H9 (cell line): ENCODE measurements around the gene SERINC3. TPM values are rescaled to one million over a fixed set of nuclear protein-coding genes. Genes with fewer than 3 reads are reported as not detected.

Source experiments
- DNase-seq: peaks from one replicate; pipeline ENCODE4 v3.0.0-alpha.2; 2017
- H2AFZ ChIP-seq: one replicate; pipeline ENCODE4 v1.6.1; 2013; ENCODE audit warnings: mild to moderate bottlenecking, low read length, control low read depth, moderate library complexity
- H2AK5ac ChIP-seq: 2 replicates; pipeline ENCODE4 v1.6.1; 2013; ENCODE audit warnings: low read length, control low read depth, mixed read lengths; ENCODE audit not compliant: insufficient read length
- H2BK120ac ChIP-seq: one replicate; pipeline ENCODE4 v1.6.1; 2013; ENCODE audit warnings: low read depth, mild to moderate bottlenecking, low read length, control low read depth, inconsistent platforms; ENCODE audit not compliant: poor library complexity, severe bottlenecking
- H2BK12ac ChIP-seq: 2 replicates; pipeline ENCODE4 v1.6.1; 2013; ENCODE audit warnings: low read length, control low read depth, mixed read lengths, low read depth; ENCODE audit not compliant: insufficient read length
- H2BK15ac ChIP-seq: 2 replicates; pipeline ENCODE4 v1.6.1; 2013; ENCODE audit warnings: low read depth, low read length, control low read depth
- H2BK20ac ChIP-seq: one replicate; pipeline ENCODE4 v1.6.1; 2013; ENCODE audit warnings: low read depth, mild to moderate bottlenecking, low read length, control low read depth, inconsistent platforms; ENCODE audit not compliant: poor library complexity, severe bottlenecking
- H2BK5ac ChIP-seq: 2 replicates; pipeline ENCODE4 v1.6.1; 2013; ENCODE audit warnings: low read length, control low read depth, mixed read lengths; ENCODE audit not compliant: insufficient read length
- H3K14ac ChIP-seq: 2 replicates; pipeline ENCODE4 v1.6.1; 2013; ENCODE audit warnings: low read length, control low read depth; ENCODE audit not compliant: insufficient read depth
- H3K18ac ChIP-seq: 2 replicates; pipeline ENCODE4 v1.6.1; 2013; ENCODE audit warnings: low read depth, mild to moderate bottlenecking, mixed read lengths, low read length, control low read depth; ENCODE audit not compliant: insufficient read length
- H3K23ac ChIP-seq: 2 replicates; pipeline ENCODE4 v1.6.1; 2013; ENCODE audit warnings: low read length, control low read depth, mixed read lengths, low read depth; ENCODE audit not compliant: insufficient read length
- H3K23me2 ChIP-seq: 2 replicates; pipeline ENCODE4 v1.6.1; 2013; ENCODE audit warnings: low read depth, mild to moderate bottlenecking, mixed read lengths, low read length, control low read depth; ENCODE audit not compliant: insufficient read length, poor library complexity, severe bottlenecking
- H3K27ac ChIP-seq: 2 replicates; pipeline ENCODE4 v1.5.1; 2013; ENCODE audit warnings: low read length, control low read depth, mixed read lengths, low read depth; ENCODE audit not compliant: insufficient read length
- H3K27me3 ChIP-seq: 2 replicates; pipeline ENCODE4 v1.6.1; 2013; ENCODE audit warnings: low read length, control low read depth, inconsistent platforms; ENCODE audit not compliant: insufficient read depth
- H3K4ac ChIP-seq: 2 replicates; pipeline ENCODE4 v1.6.1; 2013; ENCODE audit warnings: low read depth, mild to moderate bottlenecking, control low read depth, inconsistent platforms, low read length, moderate library complexity
- H3K4me1 ChIP-seq: 2 replicates; pipeline ENCODE4 v1.6.1; 2013; ENCODE audit warnings: low read length, control low read depth, inconsistent platforms; ENCODE audit not compliant: insufficient read depth
- H3K4me2 ChIP-seq: 2 replicates; pipeline ENCODE4 v1.6.1; 2013; ENCODE audit warnings: low read length, control low read depth, mixed read lengths; ENCODE audit not compliant: insufficient read length, insufficient read depth
- H3K56ac ChIP-seq: 2 replicates; pipeline ENCODE4 v1.6.1; 2013; ENCODE audit warnings: low read depth, mild to moderate bottlenecking, mixed read lengths, low read length, control low read depth; ENCODE audit not compliant: insufficient read length
- H3K79me1 ChIP-seq: 2 replicates; pipeline ENCODE4 v1.6.1; 2013; ENCODE audit warnings: low read depth, mild to moderate bottlenecking, moderate library complexity, low read length, control low read depth, inconsistent platforms; ENCODE audit not compliant: insufficient read depth, poor library complexity, severe bottlenecking
- H3K79me2 ChIP-seq: 2 replicates; pipeline ENCODE4 v1.6.1; 2013; ENCODE audit warnings: low read length, control low read depth, inconsistent platforms; ENCODE audit not compliant: insufficient read depth
- H3K9ac ChIP-seq: 2 replicates; pipeline ENCODE4 v1.6.1; 2013; ENCODE audit warnings: low read length, control low read depth, mixed read lengths; ENCODE audit not compliant: insufficient read length; ENCODE audit errors: extremely low read depth
- H3K9me3 ChIP-seq: one replicate; pipeline ENCODE4 v1.6.1; 2013; ENCODE audit warnings: low read depth, low read length, inconsistent platforms; ENCODE audit not compliant: control insufficient read depth
- H3T11ph ChIP-seq: one replicate; pipeline ENCODE4 v1.6.1; 2013; ENCODE audit warnings: mild to moderate bottlenecking, low read length, control low read depth, inconsistent platforms
- H4K20me1 ChIP-seq: one replicate; pipeline ENCODE4 v1.6.1; 2013; ENCODE audit not compliant: control insufficient read depth, insufficient read length, insufficient read depth
- H4K5ac ChIP-seq: 2 replicates; pipeline ENCODE4 v1.6.1; 2013; ENCODE audit warnings: low read depth, mild to moderate bottlenecking, mixed read lengths, low read length, control low read depth; ENCODE audit not compliant: insufficient read length
- H4K8ac ChIP-seq: replicated peaks from 2 replicates; pipeline ENCODE4 v1.6.1; 2013; ENCODE audit warnings: low read length, control low read depth, mixed read lengths, low read depth; ENCODE audit not compliant: insufficient read length
- H4K91ac ChIP-seq: 2 replicates; pipeline ENCODE4 v1.6.1; 2013; ENCODE audit warnings: low read depth, mild to moderate bottlenecking, moderate library complexity, mixed read lengths, low read length, control low read depth; ENCODE audit not compliant: insufficient read length
- H3K27ac Mint-ChIP-seq, 3 experiments: 2 replicates in 2 of 3; 3 replicates in 1 of 3; pipeline ENCODE4 v1.8.0; 2020 to 2021; ENCODE audit warnings: mixed read lengths in 3 of 3, mild to moderate bottlenecking in 1 of 3, moderate library complexity in 1 of 3
- H3K27me3 Mint-ChIP-seq: 2 replicates; pipeline ENCODE4 v1.8.0; 2021; ENCODE audit warnings: low read depth, mild to moderate bottlenecking, moderate library complexity, mixed read lengths
- H3K36me3 Mint-ChIP-seq, 3 experiments: 2 replicates in 2 of 3; 3 replicates in 1 of 3; pipeline ENCODE4 v1.8.0; 2020 to 2021; ENCODE audit warnings: low read depth in 3 of 3, mixed read lengths in 3 of 3; ENCODE audit not compliant: insufficient read depth in 1 of 3
- H3K4me1 Mint-ChIP-seq, 2 experiments: 2 replicates each; pipeline ENCODE4 v1.8.0; 2020; ENCODE audit warnings: mixed read lengths in 2 of 2
- H3K4me3 Mint-ChIP-seq, 2 experiments: 2 replicates in 1 of 2; 3 replicates in 1 of 2; pipeline ENCODE4 v1.8.0; 2020 to 2021; ENCODE audit warnings: mild to moderate bottlenecking in 2 of 2, mixed read lengths in 2 of 2, moderate library complexity in 1 of 2
- H3K9me3 Mint-ChIP-seq, 2 experiments: 2 replicates in 1 of 2; 3 replicates in 1 of 2; pipeline ENCODE4 v1.8.0; 2020; ENCODE audit warnings: mild to moderate bottlenecking in 2 of 2, mixed read lengths in 2 of 2, moderate library complexity in 1 of 2
- CTCF ChIP-seq: fragments of 200-600 bp; sonication (generic); conservative IDR thresholded peaks from 3 replicates; pipeline ENCODE4 v1.8.0; 2021; ENCODE audit warnings: antibody characterized with exemption, mild to moderate bottlenecking
- WGBS: extraction: QIAGEN DNeasy Blood & Tissue Kit; methylation state at CpG from one replicate; pipeline ENCODE4 v1.1.7; 2013; ENCODE audit warnings: missing lambda C conversion rate, low lambda C conversion rate, mixed read lengths; ENCODE audit not compliant: insufficient read length; ENCODE audit errors: extremely low coverage; 5-methylcytosine and 5-hydroxymethylcytosine counted together
- total RNA-seq: library from RNA; stranded (reverse); gene quantifications from 2 replicates; pipeline ENCODE4 v1.2.1, GENCODE V29; 2021

The SERINC3 gene
- total RNA-seq, 1 experiment from 2014 or later, result 41.5 TPM

GRCh38 chr20:44483112-44483511, 38.8 kb downstream of the SERINC3 start:
- no peak for TF ChIP-seq CTCF
- no peaks in the 10 kb centered on the region; the same call in 1 of the 2 replicates for H3K27me3 ChIP-seq
- H3K4me1 ChIP-seq, result no peaks in the 10 kb centered on the region
- no peak overlapping the region for H4K91ac ChIP-seq
- no peak overlapping the region for H2BK20ac ChIP-seq
- no CpG with 5 or more reads among the region's 5 CpGs for WGBS
- no peak for DNase-seq
- H2BK120ac ChIP-seq, result no peak overlapping the region
- no peak overlapping the region for H4K8ac ChIP-seq
- Mint-ChIP-seq H3K27me3 (no peaks in the 10 kb centered on the region), H3K36me3 (peaks cover 10 to 44% (median 29%) of the 10 kb centered on the region in 3 experiments; a peak in 6 of 7 replicates), H3K9me3 (no peaks in the 10 kb centered on the region), H3K27ac (no peak overlapping the region), H3K4me3 (no peak overlapping the region), H3K4me1 (no peaks in the 10 kb centered on the region)
- H4K20me1 ChIP-seq, result no peaks in the 10 kb centered on the region
- H3K14ac ChIP-seq, result no peak overlapping the region
- no peak overlapping the region for H3K18ac ChIP-seq
- no peak overlapping the region for H2BK15ac ChIP-seq
- no peak overlapping the region for H3K27ac ChIP-seq
- no peaks in the 10 kb centered on the region for H3K23me2 ChIP-seq
- no peak overlapping the region for H3K4ac ChIP-seq
- H2AFZ ChIP-seq, result no peak overlapping the region
- H4K5ac ChIP-seq, result no peak overlapping the region
- no peak overlapping the region for H2AK5ac ChIP-seq
- H3K9ac ChIP-seq, result no peak overlapping the region
- no peak overlapping the region for H3T11ph ChIP-seq
- no peak overlapping the region for H2BK5ac ChIP-seq
- H3K56ac ChIP-seq, result no peak overlapping the region
- H3K79me1 ChIP-seq, result no peaks in the 10 kb centered on the region
- no peak overlapping the region for H3K23ac ChIP-seq
- H2BK12ac ChIP-seq, result no peak overlapping the region
- no peak overlapping the region for H3K4me2 ChIP-seq
- no peaks in the 10 kb centered on the region for H3K79me2 ChIP-seq
- H3K9me3 ChIP-seq, result no peaks in the 10 kb centered on the region
